H1 (cell line): Measurements from ENCODE around the gene TRPV6. TPM values are rescaled to one million over a fixed set of nuclear protein-coding genes. Genes with fewer than 3 reads are reported as not detected.

ENCODE experiments used
- ATF3 ChIP-seq: IDR thresholded peaks from 2 replicates; pipeline ENCODE4 v1.6.1; 2011; ENCODE audit warnings: low read depth, mild to moderate bottlenecking, low read length; ENCODE audit not compliant: insufficient read depth
- CBX5 ChIP-seq: fragments of 300-800, 300-1000 bp; sonication (generic); IDR thresholded peaks from 2 replicates; pipeline ENCODE4 v1.7.1; 2016; ENCODE audit warnings: antibody characterized with exemption, low read length, low read depth
- CHD2 ChIP-seq: IDR thresholded peaks from 2 replicates; pipeline ENCODE4 v1.6.1; 2012; ENCODE audit warnings: low read length, improper control_type of control experiment
- EGR1 ChIP-seq: IDR thresholded peaks from 2 replicates; pipeline ENCODE4 v1.6.1; 2011; ENCODE audit warnings: low read depth, low read length, borderline replicate concordance
- FOSL1 ChIP-seq: IDR thresholded peaks from 2 replicates; pipeline ENCODE4 v1.6.1; 2011; ENCODE audit warnings: mild to moderate bottlenecking, low read depth, low read length, moderate library complexity; ENCODE audit not compliant: insufficient read depth
- KDM5A ChIP-seq: fragments of 200-600 bp; IDR thresholded peaks from 2 replicates; pipeline ENCODE4 v1.7.1; 2012; ENCODE audit warnings: mild to moderate bottlenecking, low read length, inconsistent platforms, mixed read lengths
- polyA plus RNA-seq, 7 experiments: library from polyadenylated mRNA; depleted of rRNA in 3 of 7; stranded (reverse) in 5 of 7; unstranded in 2 of 7; fragments of >200 nt in 5 of 7; fragments of 200-250 nt in 2 of 7; gene quantifications; 1 replicate in 5 of 7; 2 replicates in 1 of 7; 4 replicates in 1 of 7; pipeline versions ENCODE4 v1.2.1 to v1.2.3, GENCODE V29; 2011 to 2013; ENCODE audit warnings: missing spikeins in 2 of 7, mixed read lengths in 2 of 7
- total RNA-seq: library from RNA; stranded (reverse); fragmentation: NEBNext Ultra II Directional; extraction: Animal tissue kit (Norgen Biotek cat#: 25700); gene quantifications from 2 replicates; pipeline ENCODE4 v1.2.1, GENCODE V29; 2021
- TF ChIP-seq, protein P1 (sequence below): IDR thresholded peaks from 2 replicates; pipeline ENCODE4 v1.6.1; 2012; ENCODE audit warnings: inconsistent platforms

TRPV6 gene
- total and polyA plus RNA-seq, 2 of the 8 experiments (the other 6 are each of a cell fraction or from before 2014, with no cell fraction given) = 0.52 to 1.1 TPM

- TF ChIP-seq, protein P1, sequence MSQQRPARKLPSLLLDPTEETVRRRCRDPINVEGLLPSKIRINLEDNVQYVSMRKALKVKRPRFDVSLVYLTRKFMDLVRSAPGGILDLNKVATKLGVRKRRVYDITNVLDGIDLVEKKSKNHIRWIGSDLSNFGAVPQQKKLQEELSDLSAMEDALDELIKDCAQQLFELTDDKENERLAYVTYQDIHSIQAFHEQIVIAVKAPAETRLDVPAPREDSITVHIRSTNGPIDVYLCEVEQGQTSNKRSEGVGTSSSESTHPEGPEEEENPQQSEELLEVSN = no peak
- TF ChIP-seq CHD2 (no peak), ATF3 (no peak), KDM5A (no peak), FOSL1 (no peak), CBX5 (no peak), EGR1 (no peak)
- TF ChIP-seq, all 59 proteins: peak for 0
Measured at GRCh38 chr7:142855756-142856564, 29.6 kb downstream of the TRPV6 start (continued).
